GM18517 (cell line): ENCODE data around the gene HNF1A.

Experiments
- ATAC-seq: cut with Tn5 transposase; IDR thresholded peaks from one replicate; pipeline ENCODE4 v1.9.1; 2021; ENCODE audit warnings: mild to moderate bottlenecking, moderate library complexity; ENCODE audit not compliant: unreplicated experiment

The HNF1A gene

GRCh38 chr12:120984351-120984898 lies 6.1 kb downstream of the HNF1A start:
- ATAC-seq = no peak

GRCh38 chr12:120988234-120988633 lies 9.9 kb downstream of the HNF1A start:
- ATAC-seq = no peak

GRCh38 chr12:120988658-120989057 lies 10.3 kb downstream of the HNF1A start:
- ATAC-seq = no peak

GRCh38 chr12:120989687-120990086 lies 11.3 kb downstream of the HNF1A start:
- ATAC-seq = no peak

GRCh38 chr12:120990487-120991055 lies 12.2 kb downstream of the HNF1A start:
- no peak for ATAC-seq

- ATAC-seq = no peak
Observed at GRCh38 chr12:120991965-120992364, 13.6 kb downstream of the HNF1A start.

- no peak for ATAC-seq
Observed at GRCh38 chr12:120992989-120993388, 14.6 kb downstream of the HNF1A start.

- no peak for ATAC-seq
Observed at GRCh38 chr12:120993496-120993895, 15.2 kb downstream of the HNF1A start.

GRCh38 chr12:120994059-120994458 lies 15.7 kb downstream of the HNF1A start:
- ATAC-seq = no peak

- ATAC-seq = no peak
Observed at GRCh38 chr12:120994589-120995337, 16.4 kb downstream of the HNF1A start.

- no peak for ATAC-seq
Observed at GRCh38 chr12:120996133-120996746, 17.9 kb downstream of the HNF1A start.

GRCh38 chr12:120997448-120997847 lies 19.1 kb downstream of the HNF1A start:
- no peak for ATAC-seq

- no peak for ATAC-seq
Observed at GRCh38 chr12:120998435-120998834, 20.1 kb downstream of the HNF1A start.

- no peak for ATAC-seq
Observed at GRCh38 chr12:120999191-121000120, 21.1 kb downstream of the HNF1A start.

GRCh38 chr12:121000530-121000929 lies 22.2 kb downstream of the HNF1A start:
- no peak for ATAC-seq

GRCh38 chr12:121001060-121001459 lies 22.7 kb downstream of the HNF1A start:
- no peak for ATAC-seq

- ATAC-seq = no peak
Observed at GRCh38 chr12:121001841-121002483, 23.6 kb downstream of the HNF1A start.

GRCh38 chr12:121003650-121004049 lies 25.3 kb downstream of the HNF1A start:
- no peak for ATAC-seq

- ATAC-seq = no peak
Observed at GRCh38 chr12:121004253-121004815, 26.0 kb downstream of the HNF1A start.

- no peak for ATAC-seq
Observed at GRCh38 chr12:121005346-121005815, 27.0 kb downstream of the HNF1A start.
